HL-60/S4 treated with phorbol 12-myristate 13-acetate at 8.2 ng/mL for 4 days and 3 days (cell line): ENCODE results near the gene PSMD1.

ENCODE experiments used
- in situ Hi-C: fragments of 300-500 bp; cut with MboI; formaldehyde crosslinking; loops from 2 replicates; pipeline ENCODE4 v1.15.0; 2022; ENCODE audit warnings: low sequenced_read_pairs

Gene PSMD1

DNA sequence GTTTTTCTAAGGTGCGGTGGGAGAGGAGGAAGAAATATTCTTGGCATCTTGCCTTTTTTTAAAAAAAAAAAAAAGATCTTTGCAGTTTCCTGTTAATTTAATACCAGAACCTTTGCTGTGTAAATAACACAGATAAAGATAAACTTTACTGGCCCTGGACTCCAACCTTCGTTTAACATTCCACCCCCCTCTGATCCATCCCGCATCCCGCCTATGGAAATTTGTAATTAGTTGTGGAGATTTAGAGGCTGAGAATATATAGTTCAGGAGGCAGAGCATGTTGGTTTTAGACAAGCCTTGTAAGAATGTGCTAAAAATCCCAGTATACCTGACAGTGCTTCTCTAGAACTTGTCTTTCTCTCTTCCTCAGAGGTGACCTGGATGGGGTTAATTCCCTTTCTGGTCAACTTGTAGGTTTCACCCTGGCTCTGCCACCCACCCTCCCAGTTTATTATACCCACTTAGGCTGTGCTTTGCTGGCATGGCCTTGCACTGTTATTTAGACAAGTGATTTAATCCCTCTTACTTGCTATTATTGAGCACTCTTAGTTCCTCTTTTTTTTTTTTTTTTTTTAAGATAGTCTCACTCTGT is 22.3 kb upstream of the PSMD1 start:
- in situ Hi-C loops, result no loop called here

DNA sequence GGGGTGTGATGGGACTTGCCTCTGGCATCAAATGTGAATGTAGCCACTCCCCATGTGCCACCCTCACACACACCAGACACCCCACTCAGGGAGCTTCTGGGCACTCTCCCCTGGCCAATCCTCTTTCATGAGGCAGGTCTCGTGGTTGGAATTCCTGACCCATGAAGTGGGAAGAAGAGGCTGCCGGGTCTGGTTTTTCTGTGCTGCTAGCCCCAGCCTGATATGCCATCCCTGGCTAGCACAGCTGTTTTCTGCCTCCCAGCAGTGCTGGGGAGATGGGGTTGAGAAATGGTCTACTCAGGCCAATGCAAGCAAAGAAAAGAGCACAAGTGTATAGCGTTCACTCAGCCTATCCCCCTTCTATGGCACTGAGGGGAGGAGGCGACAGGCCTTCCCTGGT is 20.5 kb upstream of the PSMD1 start:
- in situ Hi-C loops, result no loop called here

DNA sequence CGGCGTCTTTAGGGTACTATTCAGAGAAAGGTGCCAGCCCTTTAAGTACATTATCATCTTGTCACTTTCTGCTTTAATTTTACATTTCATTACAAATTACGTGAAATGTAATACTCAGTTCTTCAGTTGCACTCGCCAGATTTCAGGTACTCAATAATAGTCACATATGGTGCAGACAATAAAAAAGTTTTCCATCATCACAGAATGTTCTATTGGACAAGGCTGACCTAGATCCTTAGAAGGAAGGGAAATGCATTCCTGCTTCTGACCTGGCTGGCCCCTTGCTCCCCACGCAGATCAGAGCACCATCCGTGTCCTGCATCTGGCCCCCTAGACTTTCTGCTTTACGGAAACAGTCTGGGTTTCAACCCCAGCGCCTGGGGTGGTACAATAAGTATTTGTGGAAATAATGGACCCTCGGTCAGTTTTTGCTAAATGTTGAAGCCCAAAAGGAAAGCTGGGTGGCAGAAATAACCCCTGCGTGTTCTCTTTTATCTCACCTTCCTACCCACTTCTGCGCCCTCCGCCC is 20.0 kb upstream of the PSMD1 start:
- in situ Hi-C loops, result no loop called here

DNA sequence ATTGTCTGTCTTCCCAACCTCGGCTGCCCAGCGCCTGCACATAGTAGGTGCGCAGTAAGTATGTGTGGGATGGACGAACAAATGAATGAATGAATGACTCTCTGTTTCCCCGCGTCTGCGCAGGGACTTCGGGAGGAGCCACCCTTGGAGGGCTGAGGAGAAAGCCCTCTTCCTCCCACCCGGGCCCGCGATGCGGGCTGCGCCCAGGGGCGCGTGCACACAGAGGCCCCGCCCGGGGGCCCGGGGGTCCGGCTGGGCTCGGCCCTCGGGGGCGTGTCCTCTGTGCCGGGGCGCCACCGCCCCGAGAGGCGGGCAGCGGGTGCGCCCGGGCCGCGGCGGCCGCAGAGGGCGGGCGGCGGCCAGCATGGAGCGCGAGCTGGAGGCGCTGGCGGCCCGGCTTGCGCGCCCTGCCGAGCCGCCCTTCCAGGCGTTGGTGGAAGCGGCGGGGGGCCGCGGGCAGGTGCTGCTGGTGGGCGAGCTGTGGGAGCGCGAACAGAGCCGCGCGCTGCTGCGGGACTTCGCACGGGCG is 19.4 kb upstream of the PSMD1 start, which contains the start of gene C2orf72:
TSS of gene C2orf72 (plus strand) at position 322 of the 529 bp plus-strand sequence. CDS start at position 365, 43 bp downstream.
- in situ Hi-C loops, result no loop called here

DNA sequence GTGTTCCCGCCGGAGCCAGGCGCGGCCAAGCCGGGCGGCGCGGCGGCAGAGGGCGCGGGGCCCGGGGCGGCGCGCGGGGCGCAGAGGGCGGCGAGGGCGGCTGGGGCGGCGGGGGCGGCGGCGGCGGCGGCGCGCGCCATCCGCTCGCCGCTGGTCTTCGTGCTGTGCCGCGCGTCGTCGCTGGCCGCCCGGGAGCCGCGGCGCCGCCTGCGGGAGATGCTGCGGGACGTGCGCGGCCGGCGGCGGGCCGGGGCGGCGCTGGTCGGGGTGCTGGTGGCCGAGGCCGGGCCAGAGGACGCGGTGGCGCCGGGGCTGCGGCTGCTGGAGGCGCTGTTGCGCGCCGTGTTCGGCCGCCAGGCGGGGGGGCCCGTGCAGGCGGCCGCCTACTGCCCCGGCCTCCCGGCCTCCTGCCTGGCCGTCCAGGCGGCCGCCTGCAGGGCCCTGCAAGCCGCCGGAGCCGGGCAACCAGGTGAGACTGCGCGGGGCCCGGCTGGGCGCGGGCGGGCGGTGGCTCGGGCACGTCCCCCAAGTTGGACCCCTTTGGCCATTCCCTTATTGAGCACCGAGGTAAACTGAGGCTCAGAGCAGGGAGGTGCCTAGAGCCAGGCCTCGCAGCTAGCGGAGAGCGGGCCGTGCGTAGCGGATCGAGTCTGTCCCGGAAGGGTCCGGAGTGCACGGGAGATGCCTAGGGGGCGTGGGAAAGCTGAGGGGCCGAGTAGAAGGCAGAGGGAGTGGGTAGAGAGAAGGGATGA is 18.8 kb upstream of the PSMD1 start:
- in situ Hi-C loops, result no loop called here

DNA sequence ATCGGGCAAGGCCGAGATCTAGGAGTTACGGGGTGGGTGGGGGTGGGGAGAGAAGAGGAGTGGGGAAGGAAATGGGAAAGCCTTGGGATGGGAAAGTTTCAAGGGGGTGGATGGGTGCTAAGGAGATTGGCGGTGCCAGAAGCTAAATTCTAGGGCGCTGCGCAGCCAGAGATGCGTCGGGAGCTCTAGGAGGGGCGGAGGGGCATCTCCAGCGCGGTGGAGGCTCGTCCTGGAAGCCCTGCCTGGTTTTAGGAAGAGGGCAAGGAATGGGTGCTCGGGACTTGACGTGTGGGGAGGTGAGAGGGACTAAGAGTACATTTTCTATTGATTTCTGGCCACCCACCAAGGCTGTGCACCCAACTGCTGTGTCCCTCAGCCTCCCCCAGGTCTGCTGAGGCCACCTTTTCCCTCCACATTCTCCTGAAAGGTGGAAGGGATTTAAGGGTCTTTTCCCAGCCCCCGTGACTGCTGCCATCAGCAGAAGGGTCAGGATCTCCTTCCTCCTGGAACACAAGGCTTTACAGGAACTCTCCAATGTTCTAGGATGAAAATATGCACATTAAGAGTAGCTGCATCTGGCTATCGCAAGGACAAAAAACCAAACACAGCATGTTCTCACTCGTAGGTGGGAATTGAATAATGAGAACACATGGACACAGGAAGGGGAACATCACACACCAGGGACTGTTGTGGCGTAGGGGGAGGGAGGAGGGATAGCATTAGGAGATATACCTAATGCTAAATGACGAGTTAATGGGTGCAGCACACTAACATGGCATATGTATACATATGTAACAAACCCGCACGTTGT is 18.0 kb upstream of the PSMD1 start:
- in situ Hi-C loops, result no loop called here

DNA sequence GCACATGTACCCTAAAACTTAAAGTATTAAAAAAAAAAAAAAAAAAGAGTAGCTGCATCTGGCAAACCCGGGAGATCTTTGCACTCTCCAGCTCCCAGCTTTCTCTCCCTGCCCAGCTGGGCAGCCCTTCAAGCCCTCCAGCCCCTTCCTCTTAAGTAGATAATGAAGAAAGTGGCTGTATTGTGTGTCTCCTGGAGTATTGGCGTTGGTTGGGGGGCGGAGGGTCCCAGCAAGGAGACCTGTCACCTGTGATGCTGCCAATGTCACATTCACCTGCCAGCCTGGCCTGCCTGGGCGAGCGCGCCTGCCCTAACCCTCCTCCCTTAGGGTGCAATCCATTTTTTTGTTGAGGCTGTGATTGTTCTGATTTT is 17.4 kb upstream of the PSMD1 start:
- in situ Hi-C loops, result no loop called here

DNA sequence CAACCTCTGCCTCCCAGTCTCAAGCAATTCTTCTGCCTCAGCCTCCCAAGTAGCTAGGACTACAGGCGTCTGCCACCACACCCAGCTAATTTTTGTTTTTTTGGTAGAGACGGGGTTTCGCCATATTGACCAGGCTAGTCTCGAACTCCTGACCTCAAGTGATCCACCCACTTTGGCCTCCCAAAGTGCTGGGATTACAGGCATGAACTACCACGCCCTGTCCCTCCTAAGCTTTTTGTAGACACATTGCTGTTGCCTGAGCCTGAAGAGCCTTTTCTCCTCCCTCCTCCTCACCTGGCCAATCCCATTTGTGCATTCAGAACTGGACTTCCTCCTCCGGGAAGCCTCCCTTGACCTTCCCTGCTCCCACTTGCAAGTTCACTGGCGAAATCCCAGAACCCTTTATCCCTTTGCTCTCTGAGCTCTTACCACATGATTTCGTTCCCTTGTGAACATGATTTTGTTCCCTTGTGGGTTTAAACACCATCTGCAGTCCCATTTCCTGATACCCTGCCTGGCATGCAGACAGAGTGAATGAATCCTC is 16.8 kb upstream of the PSMD1 start:
- in situ Hi-C loops, result no loop called here

DNA sequence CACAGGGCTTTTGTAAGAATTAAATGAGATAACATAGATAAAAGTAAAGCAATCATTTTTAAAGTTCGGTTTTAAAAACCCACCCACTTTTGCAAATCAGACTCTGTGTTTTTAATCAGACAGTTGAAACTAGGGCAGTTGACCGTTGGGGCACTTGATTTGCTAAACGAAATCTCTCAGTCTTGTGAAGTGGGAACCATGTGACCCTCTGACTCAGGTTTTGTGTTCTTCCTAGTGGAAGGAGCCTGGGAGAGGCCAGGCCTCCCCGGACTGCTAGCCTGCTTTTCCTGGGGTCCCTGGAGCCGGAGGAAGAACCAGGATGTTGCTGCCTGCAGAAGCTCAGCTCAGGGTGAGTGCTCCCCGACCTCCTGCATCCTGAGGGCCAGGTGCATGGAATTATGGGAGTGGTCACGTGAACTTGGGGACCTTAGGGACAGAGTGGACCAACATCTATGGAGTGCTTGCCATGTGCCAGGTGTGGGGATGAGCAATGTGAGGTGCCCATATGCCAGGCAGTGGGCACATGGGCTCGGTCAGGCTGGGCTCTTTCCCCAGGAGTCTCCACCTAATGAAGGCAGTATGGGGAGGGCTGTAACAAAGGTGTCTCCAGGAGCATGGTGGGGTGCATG is 15.5 kb upstream of the PSMD1 start:
- in situ Hi-C loops, result no loop called here

DNA sequence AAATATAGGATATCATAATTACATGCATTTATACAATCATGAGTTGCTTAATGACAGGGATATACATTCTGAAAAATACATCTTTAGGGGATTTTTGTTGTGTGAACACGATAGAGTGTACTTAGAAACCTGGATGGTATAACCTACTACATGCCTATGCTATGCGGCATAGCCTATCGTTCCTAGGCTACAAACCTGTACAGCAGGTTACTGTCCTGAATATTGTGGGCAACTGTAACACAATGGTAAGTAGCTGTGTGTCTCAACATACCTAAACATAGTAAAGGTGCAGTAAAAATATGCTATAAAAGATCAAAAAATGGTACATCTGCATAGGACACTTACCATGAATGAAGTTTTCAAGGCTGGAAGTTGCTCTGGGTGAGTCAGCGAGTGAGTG is 12.9 kb upstream of the PSMD1 start:
- in situ Hi-C loops, result no loop called here

DNA sequence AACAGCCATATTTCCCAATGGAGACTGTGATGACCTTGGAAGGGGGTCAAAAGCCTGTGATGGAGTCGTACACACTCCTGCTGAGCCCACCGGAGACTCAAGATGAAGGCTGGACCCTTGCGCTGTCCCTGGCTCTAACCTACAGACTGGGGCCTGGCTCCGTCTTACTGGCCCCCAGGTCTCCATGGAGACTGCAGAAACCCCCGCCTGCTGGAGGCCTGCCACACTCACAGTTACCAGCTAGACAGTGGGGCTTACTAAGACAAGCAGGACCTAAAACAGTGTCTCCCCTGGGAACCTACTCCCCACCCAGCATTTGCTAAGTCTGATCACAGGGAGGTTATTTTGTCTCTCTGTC is 9.8 kb upstream of the PSMD1 start:
- in situ Hi-C loops, result no loop called here

DNA sequence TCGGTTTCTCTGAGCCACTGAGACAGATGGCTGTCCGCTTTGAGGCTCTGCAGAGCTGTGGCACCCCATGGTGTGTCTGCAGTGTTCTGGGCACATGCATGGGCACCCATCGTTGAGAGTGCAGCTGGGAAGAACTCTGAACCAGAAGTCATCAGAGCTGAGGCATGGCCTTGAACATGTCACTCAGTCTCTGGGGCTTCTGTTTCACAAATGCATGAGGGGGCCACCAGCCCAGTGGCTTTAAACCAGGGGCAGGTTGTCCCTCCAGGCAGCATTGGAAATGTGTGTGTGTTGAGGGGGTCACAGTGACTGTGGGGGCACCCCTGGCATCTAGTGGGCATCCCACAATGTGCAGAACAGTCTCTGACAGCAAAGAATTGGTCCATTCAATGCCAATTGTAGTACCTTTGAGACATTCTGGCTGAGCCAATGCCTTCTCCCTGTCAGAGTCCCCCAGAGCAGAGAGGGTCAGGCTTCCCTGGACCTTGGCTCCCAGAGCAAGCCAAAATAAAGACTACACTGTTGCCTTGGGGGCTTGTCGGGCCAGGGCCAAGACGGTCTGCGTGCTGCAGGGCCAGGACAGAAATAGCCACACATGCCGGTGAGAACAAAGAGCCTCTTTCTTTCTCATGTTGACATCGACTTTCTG is 9.3 kb upstream of the PSMD1 start:
- in situ Hi-C loops, result no loop called here

DNA sequence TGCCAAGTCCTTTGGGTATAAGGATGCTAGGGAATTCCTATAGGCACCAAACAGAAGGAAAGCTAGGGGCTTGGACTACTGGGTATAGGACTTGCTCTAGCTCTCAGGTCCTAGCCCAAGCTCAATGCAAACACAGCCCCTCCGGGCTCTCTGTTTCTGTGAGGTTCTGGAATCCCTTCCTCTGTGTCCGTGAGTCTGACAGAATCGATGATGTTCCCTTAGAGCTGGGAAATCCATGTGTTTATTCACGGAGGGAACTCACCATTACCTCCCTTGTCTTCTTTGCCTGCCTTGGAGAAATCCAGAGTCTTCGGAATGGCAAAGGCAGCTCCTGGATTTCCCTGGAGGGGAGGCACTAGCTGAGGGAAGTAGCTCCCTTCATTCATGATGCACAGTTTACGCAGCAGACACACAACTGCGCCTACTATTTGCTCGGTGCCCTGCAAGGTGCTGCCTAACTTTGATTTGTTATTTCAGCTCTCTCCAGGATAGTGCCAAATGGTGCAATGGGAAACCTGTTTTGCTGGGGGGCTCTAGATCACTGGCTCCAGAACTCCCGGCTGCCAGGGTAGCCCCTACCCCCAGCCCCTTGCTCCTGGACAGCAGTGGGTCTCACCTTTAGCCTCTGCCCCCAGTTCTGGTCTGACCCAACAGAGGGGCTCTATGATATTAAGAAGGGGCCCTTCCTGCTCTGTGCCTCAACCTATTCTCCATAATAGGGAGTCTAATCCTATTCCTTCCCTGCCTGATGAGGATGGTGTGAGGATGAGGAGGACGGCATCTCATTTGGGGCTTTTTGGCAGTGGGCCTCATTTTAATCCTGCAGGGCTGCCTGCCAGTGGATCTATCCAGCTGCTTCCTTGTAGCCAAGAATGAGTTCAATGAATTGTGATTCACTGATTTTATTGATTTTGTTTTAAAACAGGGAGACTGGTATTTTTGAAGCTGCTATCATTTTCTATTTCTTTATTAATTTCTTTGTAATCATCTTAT is 8.4 kb upstream of the PSMD1 start:
- in situ Hi-C loops, result no loop called here

DNA sequence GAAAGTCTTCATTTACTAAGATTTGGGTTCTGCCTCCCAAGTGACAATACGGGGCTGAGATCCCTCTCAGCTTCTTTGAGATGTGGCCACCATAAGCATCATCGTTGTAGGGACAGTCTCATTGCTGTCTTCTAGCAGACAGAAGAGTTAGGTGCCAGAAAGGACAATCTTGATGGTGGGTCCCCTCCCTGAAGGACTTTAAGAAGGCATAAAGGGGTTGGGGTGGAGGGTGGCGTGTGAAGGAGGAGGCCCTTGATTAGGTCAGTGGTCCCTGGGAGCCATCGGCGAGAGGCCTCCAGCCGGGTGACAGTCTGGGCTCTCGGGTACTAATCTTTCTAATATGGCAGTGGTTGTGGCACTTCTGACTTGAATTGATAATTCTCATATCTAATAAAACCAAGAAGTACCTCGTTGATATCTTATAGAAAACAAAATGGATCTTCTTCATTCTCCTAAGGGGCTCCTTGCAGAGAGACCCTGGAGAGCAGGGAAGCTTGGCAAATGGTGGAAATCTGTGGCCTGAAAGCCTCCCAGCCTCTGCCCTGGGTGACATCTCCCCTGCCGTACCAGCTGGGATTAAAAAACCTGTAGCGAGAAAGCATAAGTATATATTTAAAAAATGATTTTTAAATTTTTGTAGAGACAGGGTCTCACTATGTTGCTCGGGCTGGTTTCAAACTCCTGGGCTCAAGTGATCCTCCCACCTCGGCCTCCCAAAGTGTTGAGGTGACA is 7.2 kb upstream of the PSMD1 start:
- in situ Hi-C loops, result no loop called here

DNA sequence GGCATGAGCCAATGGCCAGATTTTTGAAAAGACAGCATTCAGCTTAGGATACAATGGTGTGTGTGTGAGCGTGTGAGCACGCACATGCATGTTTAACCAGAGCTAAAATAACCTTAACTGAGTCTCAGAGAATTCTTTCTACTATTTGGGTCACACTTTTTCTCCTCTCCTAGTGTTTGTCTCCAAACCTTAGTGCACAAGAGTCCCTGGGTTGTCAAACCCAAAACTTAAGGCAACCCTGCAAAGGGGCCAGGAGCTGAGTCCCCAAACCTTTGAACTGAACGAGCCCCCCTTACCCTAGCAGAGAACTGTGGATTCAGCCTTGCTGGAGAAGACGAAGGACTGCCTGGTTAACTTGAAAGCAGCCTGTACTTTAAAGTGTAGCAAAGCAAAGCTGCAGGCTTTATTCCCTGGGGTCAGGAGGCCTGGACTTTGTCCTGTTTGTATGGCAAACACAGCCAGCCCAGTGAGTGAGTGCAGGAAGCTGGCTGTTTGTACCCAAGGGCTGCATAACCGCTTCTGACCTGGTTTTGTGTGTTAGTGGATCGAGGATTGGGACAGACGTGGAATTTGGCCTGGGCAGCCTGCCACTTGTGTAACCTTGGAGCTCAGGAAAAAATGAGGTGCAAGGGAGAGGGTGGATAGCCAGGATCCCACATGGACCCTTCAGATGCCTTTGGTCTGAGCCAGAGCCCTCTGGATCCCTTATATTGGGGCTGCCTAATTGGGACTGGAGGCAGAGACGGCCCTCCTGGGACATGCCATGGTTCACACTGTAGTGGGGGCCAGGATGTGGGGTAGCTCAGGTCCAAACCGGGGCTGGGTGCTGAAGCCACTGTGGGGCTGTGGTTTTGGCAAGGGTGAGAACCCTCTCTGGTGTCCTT is 6.4 kb upstream of the PSMD1 start:
- in situ Hi-C loops, result no loop called here

DNA sequence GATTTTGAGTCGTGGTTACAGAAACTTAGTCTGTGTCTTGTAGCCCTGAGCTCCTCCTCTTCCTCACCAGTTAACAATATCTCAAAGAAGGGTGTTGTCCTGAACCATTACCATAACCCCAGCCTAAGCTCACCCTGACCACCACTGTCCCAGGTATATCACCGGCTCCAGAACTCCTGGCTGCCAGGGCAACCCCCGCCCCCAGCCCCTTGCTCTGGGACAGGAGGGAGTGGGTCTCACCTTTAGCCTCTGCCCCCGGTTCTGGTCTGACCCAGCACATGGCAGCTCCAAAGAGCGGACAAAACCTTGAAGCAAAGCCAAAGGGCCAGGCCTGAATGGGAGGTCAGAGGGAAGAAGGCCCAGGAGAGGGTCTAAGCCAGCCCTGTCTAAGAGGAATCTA is 5.6 kb upstream of the PSMD1 start:
- in situ Hi-C loops, result no loop called here
